NT2/D1 (cell line): ENCODE results near the gene EXOC3L4.
A peak's percentile ranks its signal among the peaks of the same experiment; 100 is the strongest.

Experiments
- DNase-seq: peaks from one replicate; pipeline ENCODE4 v3.0.0-alpha.2; 2011; ENCODE audit warnings: low read depth, low spot score
- H3K27me3 ChIP-seq: 2 replicates; pipeline ENCODE4 v1.6.0; 2011; ENCODE audit warnings: mild to moderate bottlenecking; ENCODE audit not compliant: insufficient read length, insufficient read depth
- H3K36me3 ChIP-seq: 2 replicates; pipeline ENCODE4 v1.6.1; 2011; ENCODE audit warnings: mild to moderate bottlenecking, low read length, mixed read lengths; ENCODE audit not compliant: insufficient read depth, insufficient read length
- H3K4me1 ChIP-seq: 2 replicates; pipeline ENCODE4 v1.5.1; 2011; ENCODE audit not compliant: insufficient read depth, insufficient read length
- H3K4me3 ChIP-seq: 2 replicates; pipeline ENCODE4 v1.5.1; 2011; ENCODE audit warnings: low read depth; ENCODE audit not compliant: insufficient read length
- H3K9ac ChIP-seq: 2 replicates; pipeline ENCODE4 v1.6.0; 2011; ENCODE audit warnings: low read depth; ENCODE audit not compliant: insufficient read length
- H3K9me3 ChIP-seq: 2 replicates; pipeline ENCODE4 v1.5.1; 2011; ENCODE audit warnings: mild to moderate bottlenecking, low read length; ENCODE audit not compliant: insufficient read depth
- SUZ12 ChIP-seq: IDR thresholded peaks from 2 replicates; pipeline ENCODE4 v1.6.1; 2011; ENCODE audit not compliant: insufficient read length, insufficient read depth; ENCODE audit errors: extremely low read depth
- YY1 ChIP-seq: IDR thresholded peaks from 2 replicates; pipeline ENCODE4 v1.6.1; 2011; ENCODE audit not compliant: insufficient read length, insufficient read depth
- ZNF274 ChIP-seq: IDR thresholded peaks from 2 replicates; pipeline ENCODE4 v1.6.1; 2011; ENCODE audit warnings: mild to moderate bottlenecking, low read depth, low read length

Gene EXOC3L4

GRCh38 chr14:103127861-103128598, 33.5 kb downstream of the EXOC3L4 start:
- Histone ChIP-seq H3K9me3 (no peaks in the 10 kb centered on the region), H3K4me3 (no peak overlapping the region), H3K27me3 (no peaks in the 10 kb centered on the region), H3K9ac (no peak overlapping the region), H3K36me3 (peaks cover 73% of the 10 kb centered on the region), H3K4me1 (peaks cover 20% of the 10 kb centered on the region)
- DNase-seq: no peak
- TF ChIP-seq SUZ12: no peak
- no peak for TF ChIP-seq ZNF274
- no peak for TF ChIP-seq YY1

GRCh38 chr14:103128631-103129300, 34.2 kb downstream of the EXOC3L4 start:
- H3K36me3 ChIP-seq: peaks cover 81% of the 10 kb centered on the region
- H3K4me3 ChIP-seq: no peak overlapping the region
- peak overlapping the region; percentile 42 for H3K9ac ChIP-seq
- DNase-seq: no peak
- TF ChIP-seq ZNF274 (no peak), SUZ12 (no peak), YY1 (no peak)
- H3K4me1 ChIP-seq: peaks cover 20% of the 10 kb centered on the region
- H3K9me3 ChIP-seq: no peaks in the 10 kb centered on the region
- no peaks in the 10 kb centered on the region for H3K27me3 ChIP-seq

- no peaks in the 10 kb centered on the region for H3K9me3 ChIP-seq
- no peak overlapping the region for H3K9ac ChIP-seq
- peaks cover 86% of the 10 kb centered on the region for H3K36me3 ChIP-seq
- H3K27me3 ChIP-seq: no peaks in the 10 kb centered on the region
- H3K4me3 ChIP-seq: no peak overlapping the region
- H3K4me1 ChIP-seq: peaks cover 17% of the 10 kb centered on the region
- no peak for DNase-seq
- TF ChIP-seq SUZ12: no peak
- no peak for TF ChIP-seq ZNF274
- no peak for TF ChIP-seq YY1
Measured at GRCh38 chr14:103129301-103130016, 34.9 kb downstream of the EXOC3L4 start.

- peaks cover 87% of the 10 kb centered on the region for H3K36me3 ChIP-seq
- no peaks in the 10 kb centered on the region for H3K27me3 ChIP-seq
- no peak overlapping the region for H3K9ac ChIP-seq
- H3K4me1 ChIP-seq: peaks cover 17% of the 10 kb centered on the region
- no peak overlapping the region for H3K4me3 ChIP-seq
- no peak for DNase-seq
- no peaks in the 10 kb centered on the region for H3K9me3 ChIP-seq
- no peak for TF ChIP-seq SUZ12
Measured at GRCh38 chr14:103130017-103130764, 35.7 kb downstream of the EXOC3L4 start.

GRCh38 chr14:103130965-103131364, 36.4 kb downstream of the EXOC3L4 start:
- peaks cover 91% of the 10 kb centered on the region for H3K36me3 ChIP-seq
- peaks cover 17% of the 10 kb centered on the region for H3K4me1 ChIP-seq
- H3K4me3 ChIP-seq: no peak overlapping the region
- no peak for DNase-seq
- H3K27me3 ChIP-seq: no peaks in the 10 kb centered on the region
- no peak for TF ChIP-seq YY1
- TF ChIP-seq ZNF274: no peak
- TF ChIP-seq SUZ12: no peak
- no peak overlapping the region for H3K9ac ChIP-seq
- no peaks in the 10 kb centered on the region for H3K9me3 ChIP-seq

GRCh38 chr14:103131580-103131979, 37.1 kb downstream of the EXOC3L4 start:
- Histone ChIP-seq H3K9me3 (no peaks in the 10 kb centered on the region), H3K36me3 (peaks cover 92% of the 10 kb centered on the region), H3K4me1 (peaks cover 17% of the 10 kb centered on the region), H3K9ac (no peak overlapping the region), H3K4me3 (no peak overlapping the region), H3K27me3 (no peaks in the 10 kb centered on the region)
- DNase-seq: no peak
- TF ChIP-seq ZNF274: no peak
- no peak for TF ChIP-seq YY1
- no peak for TF ChIP-seq SUZ12
